GM23338 (cell line): ENCODE data around the gene AFF3. TPM values are rescaled to one million over a fixed set of nuclear protein-coding genes. Genes with fewer than 3 reads are reported as not detected.

ENCODE experiments used
- ATAC-seq: fragments of 200-7000 bp; cut with Tn5 transposase; 3 replicates; pipeline ENCODE4 v1.9.1; 2020
- DNase-seq: peaks from one replicate; pipeline ENCODE4 v3.0.0-alpha.2; 2015; ENCODE audit warnings: low spot score
- H2AFZ ChIP-seq: fragments of 200-600 bp; sonication (generic); 2 replicates; pipeline ENCODE4 v1.8.0; 2016; ENCODE audit warnings: antibody characterized with exemption, mild to moderate bottlenecking, moderate library complexity
- H3F3A ChIP-seq: fragments of 200-600 bp; sonication (generic); replicated peaks from 2 replicates; pipeline ENCODE4 v1.8.0; 2017; ENCODE audit warnings: antibody characterized with exemption, mixed run types, low read depth
- H3K27ac ChIP-seq: fragments of 200-600 bp; sonication (generic); 2 replicates; pipeline ENCODE4 v1.6.1; 2016; ENCODE audit warnings: low read depth
- H3K27me3 ChIP-seq: fragments of 200-600 bp; sonication (generic); 2 replicates; pipeline ENCODE4 v1.8.0; 2016; ENCODE audit warnings: mild to moderate bottlenecking, mixed run types, moderate library complexity; ENCODE audit not compliant: insufficient read depth
- H3K36me3 ChIP-seq: fragments of 200-600 bp; sonication (generic); 2 replicates; pipeline ENCODE4 v1.8.0; 2016; ENCODE audit warnings: mild to moderate bottlenecking; ENCODE audit not compliant: insufficient read depth
- H3K4me1 ChIP-seq: fragments of 200-600 bp; sonication (generic); 2 replicates; pipeline ENCODE4 v1.8.0; 2016; ENCODE audit warnings: mild to moderate bottlenecking, moderate library complexity; ENCODE audit not compliant: insufficient read depth
- H3K4me2 ChIP-seq: fragments of 200-600 bp; sonication (generic); 2 replicates; pipeline ENCODE4 v1.7.1; 2017; ENCODE audit warnings: mixed run types
- H3K4me3 ChIP-seq: fragments of 200-600 bp; sonication (generic); 2 replicates; pipeline ENCODE4 v1.6.1; 2016; ENCODE audit warnings: mixed run types
- H3K79me2 ChIP-seq: fragments of 200-600 bp; sonication (generic); replicated peaks from 2 replicates; pipeline ENCODE4 v1.8.0; 2017; ENCODE audit warnings: mild to moderate bottlenecking; ENCODE audit not compliant: insufficient read depth
- H3K9me2 ChIP-seq: fragments of 200-600 bp; sonication (generic); 2 replicates; pipeline ENCODE4 v1.8.0; 2017; ENCODE audit not compliant: insufficient read depth
- H4K20me1 ChIP-seq: fragments of 200-600 bp; sonication (generic); replicated peaks from 2 replicates; pipeline ENCODE4 v1.8.0; 2017; ENCODE audit warnings: mild to moderate bottlenecking; ENCODE audit not compliant: insufficient read depth
- H3K27ac Mint-ChIP-seq: 2 replicates; pipeline ENCODE4 v1.8.0; 2020; ENCODE audit warnings: inconsistent platforms, mild to moderate bottlenecking, moderate library complexity, mixed read lengths
- H3K27me3 Mint-ChIP-seq: 3 replicates; pipeline ENCODE4 v1.8.0; 2022; ENCODE audit warnings: low read depth, mild to moderate bottlenecking, moderate library complexity, mixed read lengths, inconsistent platforms; ENCODE audit not compliant: insufficient read depth, poor library complexity
- H3K36me3 Mint-ChIP-seq: 3 replicates; pipeline ENCODE4 v1.8.0; 2021; ENCODE audit warnings: low read depth, mild to moderate bottlenecking, inconsistent platforms, moderate library complexity, mixed read lengths
- H3K4me1 Mint-ChIP-seq: 3 replicates; pipeline ENCODE4 v1.8.0; 2020; ENCODE audit warnings: mild to moderate bottlenecking, inconsistent platforms, mixed read lengths
- H3K4me3 Mint-ChIP-seq: 3 replicates; pipeline ENCODE4 v1.8.0; 2021; ENCODE audit warnings: moderate library complexity, mild to moderate bottlenecking, inconsistent platforms, mixed read lengths
- H3K9me3 Mint-ChIP-seq: 3 replicates; pipeline ENCODE4 v1.8.0; 2020; ENCODE audit warnings: moderate library complexity, mild to moderate bottlenecking, inconsistent platforms, mixed read lengths
- CREB1 ChIP-seq: fragments of 250-450 bp; sonication (Bioruptor Pico); IDR thresholded peaks from 2 replicates; pipeline ENCODE4 v1.5.0; 2020; ENCODE audit warnings: low read depth, mild to moderate bottlenecking, moderate library complexity
- ETS1 ChIP-seq: IDR thresholded peaks from 2 replicates; pipeline ENCODE4 v1.6.1; 2016; ENCODE audit warnings: antibody characterized with exemption
- EZH2 ChIP-seq: fragments of 200-600 bp; sonication (generic); IDR thresholded peaks from one replicate; pipeline ENCODE4 v1.8.0; 2017; ENCODE audit warnings: antibody characterized with exemption, mild to moderate bottlenecking, low read depth; ENCODE audit not compliant: unreplicated experiment
- JUNB ChIP-seq: IDR thresholded peaks from one replicate; pipeline ENCODE4 v1.6.1; 2016; ENCODE audit warnings: antibody characterized with exemption; ENCODE audit not compliant: unreplicated experiment
- NANOG ChIP-seq: IDR thresholded peaks from 2 replicates; pipeline ENCODE4 v1.6.1; 2016; ENCODE audit warnings: antibody characterized with exemption, borderline replicate concordance
- STAT1 ChIP-seq: IDR thresholded peaks from one replicate; pipeline ENCODE4 v1.6.1; 2016; ENCODE audit warnings: antibody characterized with exemption; ENCODE audit not compliant: unreplicated experiment
- ZNF462 ChIP-seq: fragments of 250-450 bp; sonication (Bioruptor Pico); IDR thresholded peaks from 2 replicates; pipeline ENCODE4 v1.5.0; 2020; ENCODE audit warnings: mild to moderate bottlenecking, moderate library complexity
- polyA plus RNA-seq: library from polyadenylated mRNA; unstranded; fragments of >200 nt; fragmentation: Nextera tagmentation; extraction: Ambion mirVana; gene quantifications from 2 replicates; pipeline ENCODE4 v1.2.1, GENCODE V29; 2016
- total RNA-seq: library from RNA; depleted of rRNA; stranded (reverse); fragments of >200 nt; shearing (Covaris generic); gene quantifications from 2 replicates; pipeline ENCODE4 v1.2.3, GENCODE V29; 2014

Gene AFF3
- total and polyA plus RNA-seq, 2 experiments from 2014 or later: 0.73 to 1.4 TPM

GRCh38 chr2:99663641-99664040, 478.7 kb downstream of the AFF3 start (continued):
- no peak for TF ChIP-seq ZNF462 (CRISPR knock-in tag)

GRCh38 chr2:99662761-99663341, 479.5 kb downstream of the AFF3 start:
- no peak for ATAC-seq
- TF ChIP-seq CREB1 (CRISPR knock-in tag): no peak
- TF ChIP-seq STAT1: no peak
- no peak for TF ChIP-seq ETS1
- no peak for TF ChIP-seq EZH2
- TF ChIP-seq ZNF462 (CRISPR knock-in tag): no peak
- no peak for TF ChIP-seq JUNB
- no peak for TF ChIP-seq NANOG

More at GRCh38 chr2:99662761-99663341, 479.5 kb downstream of the AFF3 start:
- Histone ChIP-seq H3K4me3 (no peak overlapping the region), H3K36me3 (no peaks in the 10 kb centered on the region), H3K27me3 (no peaks in the 10 kb centered on the region), H3K9me2 (peaks cover 11% of the 10 kb centered on the region; the same call in 1 of the 2 replicates), H3K79me2 (no peaks in the 10 kb centered on the region), H2AFZ (no peak overlapping the region), H3K27ac (no peak overlapping the region), H3F3A (no peaks in the 10 kb centered on the region), H3K4me1 (no peaks in the 10 kb centered on the region), H3K4me2 (no peak overlapping the region), H4K20me1 (no peaks in the 10 kb centered on the region)
- H3K4me3 Mint-ChIP-seq: no peak overlapping the region
- H3K27me3 Mint-ChIP-seq: peaks cover 2% of the 10 kb centered on the region
- peaks cover 7% of the 10 kb centered on the region; the same call in 2 of the 3 replicates for H3K4me1 Mint-ChIP-seq
- no peaks in the 10 kb centered on the region for H3K9me3 Mint-ChIP-seq
- no peak for DNase-seq
- no peak overlapping the region for H3K27ac Mint-ChIP-seq
- H3K36me3 Mint-ChIP-seq: no peaks in the 10 kb centered on the region
